Activated CD8-positive, alpha-beta T cell treated with anti-CD3 and anti-CD28 coated beads for 36 hours (primary cell): ENCODE measurements around the gene FGF10. TPM values are rescaled to one million over a fixed set of nuclear protein-coding genes. Genes with fewer than 3 reads are reported as not detected.

Source experiments
- ATAC-seq: fragments of 200-7000 bp; cut with Tn5 transposase; one replicate; pipeline ENCODE4 v1.10.0; 2021; ENCODE audit warnings: mild to moderate bottlenecking, moderate library complexity
- CTCF ChIA-PET: fragments of 350-600 bp; sonication (Branson Sonifier 250); formaldehyde crosslinking; loops from one replicate; lab custom pipeline; 2021; ENCODE audit warnings: antibody characterized with exemption; lab: Charles Lee
- POLR2A ChIA-PET: fragments of 350-600 bp; sonication (Branson Sonifier 250); formaldehyde crosslinking; loops from one replicate; lab custom pipeline; 2021; ENCODE audit warnings: antibody characterized with exemption; lab: Charles Lee
- DNase-seq: peaks from one replicate; pipeline ENCODE4 v3.0.0-alpha.2; 2020
- H3K27ac Mint-ChIP-seq: one replicate; pipeline ENCODE4 v1.8.0; 2021; ENCODE audit warnings: mild to moderate bottlenecking, mixed read lengths
- H3K27me3 Mint-ChIP-seq: one replicate; pipeline ENCODE4 v1.8.0; 2021; ENCODE audit warnings: mixed read lengths
- H3K36me3 Mint-ChIP-seq: one replicate; pipeline ENCODE4 v1.8.0; 2021; ENCODE audit warnings: low read depth, mixed read lengths
- H3K4me1 Mint-ChIP-seq: one replicate; pipeline ENCODE4 v1.8.0; 2021; ENCODE audit warnings: low read depth, mixed read lengths
- H3K4me3 Mint-ChIP-seq: one replicate; pipeline ENCODE4 v1.8.0; 2021; ENCODE audit warnings: mild to moderate bottlenecking, moderate library complexity, mixed read lengths
- H3K9me3 Mint-ChIP-seq: one replicate; pipeline ENCODE4 v1.8.0; 2021; ENCODE audit warnings: mixed read lengths
- CTCF ChIP-seq: fragments of 200-600 bp; IDR thresholded peaks from one replicate; pipeline ENCODE4 v1.8.0; 2022; ENCODE audit warnings: antibody characterized with exemption, mild to moderate bottlenecking
- intact Hi-C: fragments of 100-400 bp; cut with micrococcal nuclease; formaldehyde crosslinking; loops from one replicate; pipeline ENCODE4 v1.10.0; 2022
- total RNA-seq, 2 experiments: library from RNA; stranded (reverse); gene quantifications; one replicate each; pipeline ENCODE4 v1.2.3, GENCODE V29; 2021

The FGF10 gene
- total RNA-seq = not detected

DNA sequence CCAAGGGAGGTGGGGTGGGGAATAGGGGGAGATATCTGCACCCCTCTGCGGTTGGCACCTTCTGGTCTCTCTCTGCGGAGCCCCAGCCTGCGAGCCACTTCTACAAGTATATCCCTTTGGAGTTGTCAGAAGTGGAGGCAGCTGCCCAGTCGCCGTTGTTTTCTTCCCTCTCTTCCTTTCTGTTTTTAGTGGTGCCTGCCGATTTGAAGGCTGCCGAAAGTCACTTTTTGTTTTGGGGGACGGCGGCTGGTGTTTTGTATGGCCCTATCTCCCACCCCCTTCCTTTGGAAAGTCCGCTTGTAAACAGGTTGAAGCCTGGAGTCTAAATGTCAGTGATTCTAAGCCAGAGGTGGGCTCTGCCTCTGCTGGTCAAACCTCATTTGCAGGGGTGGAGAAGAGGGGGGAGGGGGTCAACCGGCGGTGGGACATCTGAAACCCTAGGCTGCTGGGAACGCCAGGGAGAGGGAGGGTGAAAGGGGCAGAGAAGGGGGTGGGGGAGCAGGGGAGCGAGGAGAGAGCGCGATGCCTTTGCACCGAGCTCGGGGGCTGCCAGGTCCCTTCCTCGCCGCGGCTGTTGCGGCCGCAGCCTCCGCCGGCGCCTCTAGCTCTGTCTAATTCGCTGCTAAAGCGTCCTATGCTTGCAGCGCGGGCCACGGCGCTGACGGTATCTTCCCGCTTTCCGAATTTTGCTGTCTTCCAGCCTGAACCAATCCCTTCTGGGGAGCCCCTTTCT is at the start of gene FGF10:
Gene FGF10 (minus strand): TSS at position 331 of the 733 bp plus-strand sequence. CDS start 738 bp downstream, outside the sequence.
- no peak for TF ChIP-seq CTCF
- Mint-ChIP-seq H3K4me3 (no peak within 1 kb of the TSS), H3K9me3 (no peaks in the 10 kb centered on the region), H3K27ac (no peak within 1 kb of the TSS), H3K4me1 (peaks cover 6% of the 10 kb centered on the region), H3K27me3 (peaks cover 34% of the 10 kb centered on the region), H3K36me3 (no peaks in the 10 kb centered on the region)
- CTCF ChIA-PET = no interaction called here
- ATAC-seq (no peak), DNase-seq (no peak)
- intact Hi-C loops = no loop called here
- POLR2A ChIA-PET = no interaction called here

GRCh38 chr5:44426944-44427343 is 37.7 kb upstream of the FGF10 start:
- no peak overlapping the region for H3K27ac Mint-ChIP-seq
- intact Hi-C loops = no loop called here
- H3K9me3 Mint-ChIP-seq = peaks cover 4% of the 10 kb centered on the region
- ChIA-PET POLR2A (no interaction called here), CTCF (no interaction called here)
- TF ChIP-seq CTCF = no peak
- H3K4me1 Mint-ChIP-seq = no peaks in the 10 kb centered on the region
- DNase-seq (no peak), ATAC-seq (no peak)
- H3K36me3 Mint-ChIP-seq = no peaks in the 10 kb centered on the region
- H3K27me3 Mint-ChIP-seq = no peaks in the 10 kb centered on the region
- H3K4me3 Mint-ChIP-seq = no peak overlapping the region

- no peaks in the 10 kb centered on the region for H3K27me3 Mint-ChIP-seq
- H3K9me3 Mint-ChIP-seq = peaks cover 4% of the 10 kb centered on the region
- ATAC-seq = no peak
- ChIA-PET CTCF (no interaction called here), POLR2A (no interaction called here)
- TF ChIP-seq CTCF = no peak
- H3K36me3 Mint-ChIP-seq = no peaks in the 10 kb centered on the region
- intact Hi-C loops = no loop called here
- no peak overlapping the region for H3K27ac Mint-ChIP-seq
- H3K4me3 Mint-ChIP-seq = no peak overlapping the region
- no peaks in the 10 kb centered on the region for H3K4me1 Mint-ChIP-seq
- no peak for DNase-seq
Observed at GRCh38 chr5:44412286-44412685, 23.1 kb upstream of the FGF10 start.

- CTCF ChIA-PET = interaction anchor here (1.5 kb wide), 1 partner anchor 10 kb away, joined by 4 read pairs; no protein-coding TSS in a partner anchor
- Mint-ChIP-seq H3K27ac (no peak overlapping the region), H3K27me3 (no peaks in the 10 kb centered on the region), H3K4me3 (no peak overlapping the region), H3K9me3 (peaks cover 1% of the 10 kb centered on the region), H3K4me1 (no peaks in the 10 kb centered on the region), H3K36me3 (no peaks in the 10 kb centered on the region)
- POLR2A ChIA-PET = no interaction called here
- no peak for ATAC-seq
- intact Hi-C loops = no loop called here
- no peak for DNase-seq
- TF ChIP-seq CTCF = no peak
Observed at GRCh38 chr5:44402084-44402483, 12.9 kb upstream of the FGF10 start.

GRCh38 chr5:44401611-44402010 is 12.4 kb upstream of the FGF10 start:
- no peak for TF ChIP-seq CTCF
- ATAC-seq (no peak), DNase-seq (no peak)
- H3K9me3 Mint-ChIP-seq = peaks cover 1% of the 10 kb centered on the region
- H3K36me3 Mint-ChIP-seq = no peaks in the 10 kb centered on the region
- POLR2A ChIA-PET = no interaction called here
- no peak overlapping the region for H3K4me3 Mint-ChIP-seq
- H3K4me1 Mint-ChIP-seq = no peaks in the 10 kb centered on the region
- intact Hi-C loops = no loop called here
- CTCF ChIA-PET = interaction anchor here (1.5 kb wide), 1 partner anchor 9 kb away, joined by 4 read pairs; no protein-coding TSS in a partner anchor
- H3K27ac Mint-ChIP-seq = no peak overlapping the region
- no peaks in the 10 kb centered on the region for H3K27me3 Mint-ChIP-seq
